GM21381 (cell line): Measurements from ENCODE around the gene TOR4A.
"Not testable (repeated sequence)": the region's sequence is repeated elsewhere in the genome, so short reads cannot be mapped to it uniquely, and the experiment has no call there.

ENCODE experiments used
- ATAC-seq: cut with Tn5 transposase; IDR thresholded peaks from one replicate; pipeline ENCODE4 v1.9.1; 2021; ENCODE audit warnings: mild to moderate bottlenecking, moderate library complexity; ENCODE audit not compliant: unreplicated experiment

The TOR4A gene

GRCh38 chr9:137315581-137316011, 38.1 kb downstream of the TOR4A start:
- no peak for ATAC-seq

- no peak for ATAC-seq
Observed at GRCh38 chr9:137316012-137316981, 38.8 kb downstream of the TOR4A start.

GRCh38 chr9:137317021-137317717, 39.6 kb downstream of the TOR4A start:
- no peak for ATAC-seq

DNA sequence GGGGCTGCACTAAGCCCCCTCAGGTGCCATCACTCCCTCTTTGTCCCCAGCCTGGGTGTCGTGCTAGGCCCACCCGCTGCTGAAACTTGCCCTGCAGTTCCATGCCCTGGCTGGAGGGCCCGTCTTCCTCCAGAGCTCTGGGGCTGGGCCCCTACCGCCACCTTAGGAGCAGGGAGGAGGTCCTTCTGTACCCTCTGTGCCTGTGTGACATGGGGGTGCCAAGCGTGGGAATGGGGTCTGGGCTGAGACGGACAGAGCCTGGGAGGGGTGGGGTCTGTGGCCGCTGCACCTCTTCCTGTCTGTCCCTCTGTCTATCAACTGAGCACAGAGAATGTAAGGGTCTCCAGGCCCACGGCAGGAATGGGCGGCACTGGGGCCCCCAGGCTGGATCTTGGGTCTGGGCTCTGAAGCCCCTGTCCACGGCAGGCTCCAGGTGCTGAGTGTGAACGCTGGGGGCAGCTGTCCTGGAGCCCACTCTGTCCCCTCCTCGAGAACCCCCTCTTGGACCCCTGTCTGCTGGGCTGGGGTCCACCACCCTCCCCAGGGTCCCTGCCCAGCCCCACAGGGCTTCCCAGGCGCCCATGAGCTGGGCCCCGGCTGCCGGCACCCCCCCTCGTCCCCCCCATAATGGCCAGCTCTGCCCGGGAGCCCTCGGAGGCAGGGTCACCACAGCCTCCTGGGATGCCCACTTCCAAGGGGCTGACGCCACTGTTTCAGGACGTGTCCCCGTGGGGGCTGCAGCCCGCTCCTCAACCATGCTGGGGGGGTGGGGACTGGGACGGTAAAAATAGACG, 40.4 kb downstream of the TOR4A start:
- no peak for ATAC-seq

- ATAC-seq, result no peak
Observed at GRCh38 chr9:137318602-137319001, 41.1 kb downstream of the TOR4A start.

- no peak for ATAC-seq
Observed at GRCh38 chr9:137319011-137319738, 41.6 kb downstream of the TOR4A start.

DNA sequence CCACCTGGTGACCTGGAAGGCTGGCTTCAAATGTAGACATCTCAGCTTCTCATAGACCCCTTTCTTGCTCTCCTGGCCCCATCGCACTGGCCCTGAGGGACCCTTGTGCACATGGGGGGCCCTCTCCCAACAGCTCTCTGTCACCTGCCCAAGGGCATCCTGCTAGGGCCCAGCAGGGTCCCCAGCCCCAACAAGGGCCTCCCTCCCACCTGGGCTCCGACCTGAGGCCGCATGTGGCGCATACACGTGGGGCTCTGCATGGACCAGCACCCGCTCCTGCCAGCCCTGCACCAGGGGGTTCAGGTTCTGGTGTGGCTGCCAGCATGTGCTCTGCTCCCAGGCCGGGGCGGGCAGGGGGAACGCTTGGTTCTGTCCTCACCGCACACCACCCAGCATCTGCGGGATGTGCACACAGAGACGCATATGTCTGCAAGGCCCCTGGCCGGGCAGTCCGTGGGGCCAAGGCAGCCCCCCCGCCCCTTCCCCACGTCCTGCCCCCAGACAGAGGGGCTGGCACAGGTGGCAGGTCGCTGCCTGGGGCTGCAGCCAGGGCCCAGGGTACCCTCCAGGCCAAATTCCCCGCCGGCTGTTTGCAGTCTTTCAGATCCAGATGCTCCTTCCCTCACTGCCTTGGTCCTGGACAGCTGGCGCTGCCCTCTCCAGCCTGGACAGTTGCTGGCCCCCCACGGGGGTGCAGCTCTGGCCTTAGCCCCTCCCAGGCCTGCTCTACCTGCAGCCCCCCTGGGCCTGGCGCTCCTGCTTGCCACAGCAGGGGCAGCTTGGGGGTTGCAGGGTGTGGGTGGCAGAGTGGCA, 42.4 kb downstream of the TOR4A start:
- no peak for ATAC-seq

DNA sequence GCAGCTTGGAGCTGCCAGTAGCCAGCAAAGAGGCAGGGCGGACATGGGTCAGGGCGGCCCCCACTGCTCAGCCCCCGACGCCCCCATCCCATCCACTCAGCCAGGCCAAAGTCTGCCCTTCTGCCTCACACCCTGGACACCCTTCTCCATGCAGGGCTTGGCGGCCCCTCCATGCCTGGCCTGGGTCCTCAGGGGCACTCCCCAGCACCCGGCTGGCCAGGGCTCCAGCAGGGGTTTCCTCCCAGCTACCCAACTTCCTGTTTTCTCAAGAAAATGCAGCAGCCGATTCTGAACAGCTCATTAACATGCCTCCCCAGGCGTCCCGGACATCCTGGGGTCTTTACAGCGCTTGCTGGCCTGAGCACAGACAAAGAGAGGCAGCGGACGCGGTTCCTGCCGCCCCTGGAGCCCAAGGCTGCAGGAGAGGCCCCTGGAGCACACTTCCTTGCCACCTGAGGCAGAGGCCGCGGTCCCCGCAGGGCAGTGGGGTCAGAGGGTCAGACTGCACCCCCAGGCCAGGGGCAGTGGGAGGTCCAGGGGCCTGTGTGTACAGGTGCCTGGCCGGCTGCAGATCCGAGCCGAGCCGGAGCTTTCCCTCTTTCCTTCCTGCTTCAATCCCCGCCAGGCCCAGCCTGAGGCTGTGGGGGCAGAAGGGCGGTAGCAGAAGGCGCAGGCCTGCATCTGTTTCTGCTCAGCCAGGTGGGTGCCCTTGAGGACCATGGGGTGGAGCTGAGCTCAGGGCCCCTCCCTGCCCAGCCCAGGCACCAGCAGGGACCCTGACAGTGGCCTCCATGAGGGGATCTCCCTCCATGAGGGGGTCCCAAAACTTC, 43.2 kb downstream of the TOR4A start:
- no peak for ATAC-seq

- ATAC-seq, result no peak
Observed at GRCh38 chr9:137321726-137322361, 44.3 kb downstream of the TOR4A start.

DNA sequence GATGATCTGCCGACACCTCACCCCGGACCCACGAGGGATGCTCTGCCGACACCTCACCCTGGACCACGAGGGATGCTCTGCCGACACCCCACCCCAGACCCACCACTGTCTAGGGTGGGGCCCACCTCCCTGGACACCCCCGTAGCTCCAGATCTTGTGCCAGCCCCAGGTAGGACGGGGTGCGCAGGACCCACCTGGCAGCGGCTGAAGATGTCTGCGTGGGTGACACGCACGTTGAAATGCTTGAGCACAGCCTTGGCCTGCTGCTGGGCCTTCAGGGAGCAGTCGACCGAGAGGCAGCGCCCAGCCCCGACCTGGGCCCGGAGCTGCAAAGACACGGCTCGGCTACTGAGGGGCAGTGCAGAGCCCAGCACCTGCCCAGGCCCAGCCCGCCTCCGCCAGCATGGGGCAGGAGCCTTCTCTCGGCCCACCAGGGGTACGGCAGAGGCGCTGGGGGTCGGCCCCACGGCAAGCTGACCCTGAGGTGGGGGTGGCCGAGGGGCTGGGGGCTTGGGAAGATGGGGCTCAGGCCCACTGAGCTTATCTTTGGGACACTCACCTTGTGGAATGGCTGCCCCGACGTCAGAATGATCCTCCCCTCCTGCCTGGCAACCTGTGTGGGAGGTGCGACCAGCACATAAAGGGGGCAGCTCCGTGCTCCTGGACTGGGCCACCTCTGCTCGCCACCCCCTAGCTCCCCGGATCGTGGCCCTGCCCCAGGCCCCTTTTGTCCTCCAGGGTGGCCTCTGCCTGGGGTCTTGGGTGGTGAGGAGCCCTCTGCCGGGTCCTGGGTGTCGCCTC, 46.2 kb downstream of the TOR4A start:
- no peak for ATAC-seq

- ATAC-seq, result no peak
Observed at GRCh38 chr9:137325124-137325523, 47.6 kb downstream of the TOR4A start.

GRCh38 chr9:137325799-137326198, 48.3 kb downstream of the TOR4A start:
- no peak for ATAC-seq

DNA sequence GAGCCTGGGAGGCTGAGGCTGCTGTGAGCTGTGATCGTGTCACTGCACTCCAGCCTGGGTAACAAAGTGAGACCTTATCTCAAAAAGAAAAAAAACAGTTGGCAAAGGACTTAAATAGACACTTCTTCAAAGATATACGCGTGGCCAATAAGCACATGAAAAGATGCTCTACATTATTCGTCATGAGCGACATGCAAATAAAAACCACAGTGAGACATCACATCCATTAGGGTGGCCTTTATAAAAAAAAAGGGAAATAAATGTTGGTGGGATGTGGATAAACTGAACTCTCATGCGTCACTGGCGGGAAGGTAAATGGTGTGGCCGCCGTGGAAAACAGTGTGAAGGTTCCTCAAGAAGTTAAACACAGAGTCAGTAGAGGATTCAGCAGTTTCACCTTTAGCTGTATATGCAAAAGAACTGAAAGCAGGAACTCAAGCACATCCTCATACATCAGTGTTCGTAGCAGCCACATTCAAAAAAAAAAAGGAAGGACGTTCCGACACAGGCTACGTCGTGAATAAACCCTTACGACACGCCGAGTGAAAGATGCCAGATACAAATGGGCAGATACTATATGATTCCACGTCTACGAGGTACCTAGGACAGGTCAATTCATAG, 49.0 kb downstream of the TOR4A start:
- no peak for ATAC-seq

DNA sequence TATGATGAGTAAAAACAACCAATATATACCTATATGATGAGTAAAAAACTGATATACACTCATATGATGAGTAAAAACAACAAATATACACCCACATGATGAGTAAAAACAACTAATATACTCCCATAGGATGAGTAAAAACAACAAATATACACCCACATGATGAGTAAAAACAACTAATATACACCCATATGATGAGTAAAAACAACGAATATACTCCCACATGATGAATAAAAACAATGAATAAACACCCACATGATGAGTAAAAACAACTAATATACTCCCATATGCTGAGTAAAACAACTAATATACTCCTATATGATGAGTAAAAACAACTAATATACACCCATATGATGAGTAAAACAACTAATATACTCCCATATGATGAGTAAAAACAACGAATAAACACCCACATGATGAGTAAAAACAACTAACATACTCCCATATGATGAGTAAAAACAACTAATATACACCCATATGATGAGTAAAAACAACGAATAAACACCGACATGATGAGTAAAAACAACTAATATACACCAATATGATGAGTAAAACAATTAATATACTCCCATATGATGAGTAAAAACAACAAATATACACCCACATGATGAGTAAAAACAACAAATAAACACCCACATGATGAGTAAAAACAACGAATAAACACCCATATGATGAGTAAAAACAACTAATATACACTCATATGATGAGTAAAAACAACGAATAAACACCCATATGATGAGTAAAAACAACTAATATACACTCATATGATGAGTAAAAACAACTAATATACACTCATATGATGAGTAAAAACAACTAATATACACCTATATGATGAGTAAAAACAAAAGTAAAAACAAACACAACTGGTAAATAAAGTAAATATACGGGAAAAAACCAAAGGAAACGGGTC, 50.4 kb downstream of the TOR4A start:
- ATAC-seq, result not testable (repeated sequence)

- not testable (repeated sequence) for ATAC-seq
Observed at GRCh38 chr9:137329590-137329989, 52.1 kb downstream of the TOR4A start.

DNA sequence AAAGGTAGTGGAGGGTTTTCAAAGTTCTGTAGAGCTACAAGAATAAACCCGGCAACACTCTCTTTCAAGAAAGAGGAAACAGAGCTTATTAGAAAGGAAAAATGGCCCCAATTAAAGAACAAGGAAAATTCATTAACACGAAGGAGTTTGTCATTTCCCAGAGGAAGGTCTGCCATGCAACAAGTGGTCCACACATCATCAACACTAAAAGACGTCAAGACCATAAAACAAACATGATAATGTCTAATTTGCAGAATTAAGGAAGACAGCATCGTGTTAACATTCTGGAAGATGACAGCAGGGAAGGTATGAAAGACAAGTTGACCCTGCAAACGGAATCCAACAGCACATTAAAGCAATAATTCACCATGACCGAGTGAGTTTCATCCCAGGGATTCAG, 53.2 kb downstream of the TOR4A start:
- no peak for ATAC-seq
